ENCODE results near the gene DYSF.

DYSF gene

GRCh38 chr2:71545572-71546274 lies 92.4 kb downstream of the DYSF start (continued):
- TF ChIP-seq ZNF266 (tag by site-specific recombination; IDR thresholded peaks at IDR 0.05; ENCODE audit: low read depth) (no peak), ZNF184 (tag by site-specific recombination; IDR thresholded peaks at IDR 0.05) (no peak), EGR2 (tag by site-specific recombination; IDR thresholded peaks at IDR 0.05; ENCODE audit: low read depth) (no peak), HOXA7 (CRISPR knock-in tag; IDR thresholded peaks at IDR 0.05; ENCODE audit: borderline replicate concordance) (no peak), ZNF707 (tag by site-specific recombination; IDR thresholded peaks at IDR 0.05) (no peak), ZNF621 (tag by site-specific recombination; IDR thresholded peaks at IDR 0.05) (no peak), ZNF133 (tag by site-specific recombination; IDR thresholded peaks at IDR 0.05) (no peak), GLI4 (tag by site-specific recombination; IDR thresholded peaks at IDR 0.05) (no peak), ZNF768 (tag by site-specific recombination; IDR thresholded peaks at IDR 0.05) (no peak), ZNF596 (tag by site-specific recombination; IDR thresholded peaks at IDR 0.05) (no peak), ZNF324 (tag by site-specific recombination; IDR thresholded peaks at IDR 0.05) (no peak), ZNF658 (tag by site-specific recombination; IDR thresholded peaks at IDR 0.05) (no peak), ZNF423 (tag by site-specific recombination; IDR thresholded peaks at IDR 0.05) (no peak)

GRCh38 chr2:71546275-71546638 lies 92.9 kb downstream of the DYSF start:
- no peak overlapping the region for H3K27ac ChIP-seq (ENCODE audit: extremely low read depth, low read depth, low read length)
- no peak for TF ChIP-seq FEZF1 (tag by site-specific recombination; IDR thresholded peaks at IDR 0.05)
- TF ChIP-seq WT1 (tag by site-specific recombination; IDR thresholded peaks at IDR 0.05) = no peak
- TF ChIP-seq ZNF391 (tag by site-specific recombination; IDR thresholded peaks at IDR 0.05; ENCODE audit: borderline replicate concordance, low read depth) = no peak
- TF ChIP-seq ZFP3 (tag by site-specific recombination; IDR thresholded peaks at IDR 0.05; ENCODE audit: low read depth) = no peak
- TF ChIP-seq ZNF658 (tag by site-specific recombination; IDR thresholded peaks at IDR 0.05) = no peak
- TF ChIP-seq CTCF (tag by site-specific recombination; IDR thresholded peaks at IDR 0.05) = no peak
- no peak for TF ChIP-seq PRDM2 (tag by site-specific recombination; IDR thresholded peaks at IDR 0.05; ENCODE audit: borderline replicate concordance)
- no peak for TF ChIP-seq ZNF423 (tag by site-specific recombination; IDR thresholded peaks at IDR 0.05)
- no peak for TF ChIP-seq ZNF514 (tag by site-specific recombination; IDR thresholded peaks at IDR 0.05)
- TF ChIP-seq ZNF394 (tag by site-specific recombination; IDR thresholded peaks at IDR 0.05; ENCODE audit: borderline replicate concordance) = no peak
- TF ChIP-seq ZNF239 (tag by site-specific recombination; IDR thresholded peaks at IDR 0.05) = no peak
- no peak for TF ChIP-seq ZSCAN4 (tag by site-specific recombination; IDR thresholded peaks at IDR 0.05)
- no peak for TF ChIP-seq ZNF510 (tag by site-specific recombination; IDR thresholded peaks at IDR 0.05; ENCODE audit: insufficient replicate concordance)
- H3K9me3 ChIP-seq (ENCODE audit: control insufficient read depth, insufficient read depth, low read depth, low read length) = no peaks in the 10 kb centered on the region
- no peaks in the 10 kb centered on the region for H3K4me1 ChIP-seq (ENCODE audit: control insufficient read depth, insufficient read depth, low read length)
- H3K4me3 ChIP-seq (ENCODE audit: low read depth, low read length) = no peak overlapping the region
- H3K36me3 ChIP-seq (ENCODE audit: control insufficient read depth in 2 of 2, insufficient read depth in 1 of 2, low read length in 2 of 2) = no peaks in the 10 kb centered on the region
- CTCF ChIA-PET = interaction anchor here (0.6 to 5.2 kb wide), 34 partner anchors 10 to 1658 kb away, joined by 3 to 43 read pairs (median 3); no protein-coding TSS in a partner anchor
- POLR2A ChIA-PET = no interaction called here

All from HEK293 (cell line).